IPS DF 6.9 (cell line): ENCODE results near the gene PTCH1.

Source experiments
- DNase-seq: peaks from one replicate; pipeline ENCODE4 v3.0.0-alpha.2; 2013; ENCODE audit warnings: low read depth, low spot score
- H3K27ac ChIP-seq: one replicate; pipeline ENCODE4 v1.5.1; 2013; ENCODE audit warnings: low read length, control low read depth
- H3K27me3 ChIP-seq: 2 replicates; pipeline ENCODE4 v1.6.1; 2013; ENCODE audit warnings: mild to moderate bottlenecking, low read length; ENCODE audit not compliant: control insufficient read depth, insufficient read depth
- H3K36me3 ChIP-seq: 2 replicates; pipeline ENCODE4 v1.6.1; 2013; ENCODE audit warnings: low read length; ENCODE audit not compliant: control insufficient read depth, insufficient read depth
- H3K4me1 ChIP-seq: 2 replicates; pipeline ENCODE4 v1.6.1; 2013; ENCODE audit warnings: low read length; ENCODE audit not compliant: control insufficient read depth, insufficient read depth
- H3K4me3 ChIP-seq: 2 replicates; pipeline ENCODE4 v1.5.1; 2013; ENCODE audit warnings: mild to moderate bottlenecking, low read length
- H3K9me3 ChIP-seq: 2 replicates; pipeline ENCODE4 v1.6.1; 2013; ENCODE audit warnings: low read length, inconsistent platforms; ENCODE audit not compliant: control insufficient read depth, insufficient read depth
- WGBS: extraction: QIAGEN DNeasy Blood & Tissue Kit; methylation state at CpG from one replicate; pipeline ENCODE4 v1.1.7; 2013; ENCODE audit warnings: mixed read lengths, missing lambda C conversion rate; ENCODE audit not compliant: insufficient read length, insufficient coverage; 5-methylcytosine and 5-hydroxymethylcytosine counted together

PTCH1 gene

DNA sequence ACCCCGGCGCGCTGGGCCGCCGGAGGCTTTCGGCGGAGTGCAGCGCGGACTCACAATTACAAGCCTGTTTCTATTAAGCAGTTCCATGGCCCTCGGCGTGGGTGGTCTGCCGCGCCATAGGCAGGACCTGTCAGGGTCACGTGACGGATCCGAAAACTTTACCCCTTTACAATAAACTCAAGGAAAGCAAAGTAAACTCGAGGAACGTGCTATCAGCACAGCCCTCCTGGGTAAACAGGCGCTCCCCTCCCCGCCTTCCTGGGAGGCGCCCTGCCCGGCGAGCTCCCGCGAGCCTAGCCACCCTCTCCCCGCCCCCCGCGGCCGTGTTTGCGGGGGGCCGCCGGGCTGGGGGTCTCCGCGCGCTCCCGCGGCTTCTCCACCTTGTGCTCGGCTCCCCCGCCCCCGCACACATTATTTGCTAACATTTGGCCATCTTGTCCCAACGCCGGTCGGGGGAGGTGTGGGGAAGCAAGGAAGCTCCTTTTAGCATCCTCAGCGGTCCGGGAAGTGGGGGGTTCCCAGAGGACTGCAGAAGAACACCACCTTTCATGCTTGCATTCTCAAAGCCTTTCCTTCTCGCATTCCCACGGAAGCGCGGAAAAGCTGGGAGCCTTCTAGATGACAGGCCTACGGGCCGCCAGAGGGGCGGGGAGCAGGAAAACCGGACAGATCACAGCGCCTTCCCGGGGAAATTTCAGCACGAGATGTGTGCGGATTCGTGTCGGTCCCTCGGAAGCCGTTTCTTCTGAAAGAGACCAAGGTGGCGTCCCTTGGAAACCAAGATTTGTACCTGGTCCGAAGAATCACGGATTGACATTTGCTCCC lies at the start of gene PTCH1:
TSS of gene PTCH1 (minus strand) at position 238 of the 825 bp plus-strand sequence.
- WGBS, result no CpG with 5 or more reads among the region's 64 CpGs
- DNase-seq, result no peak
- H3K27me3 ChIP-seq, result peaks cover 42% of the 10 kb centered on the region
- peaks cover 6% of the 10 kb centered on the region for H3K4me1 ChIP-seq
- no peaks in the 10 kb centered on the region for H3K9me3 ChIP-seq
- H3K27ac ChIP-seq, result no peak within 1 kb of the TSS
- peak within 1 kb of the TSS; percentile 52; the same call in 1 of the 2 replicates for H3K4me3 ChIP-seq
- H3K36me3 ChIP-seq, result no peaks in the 10 kb centered on the region

DNA sequence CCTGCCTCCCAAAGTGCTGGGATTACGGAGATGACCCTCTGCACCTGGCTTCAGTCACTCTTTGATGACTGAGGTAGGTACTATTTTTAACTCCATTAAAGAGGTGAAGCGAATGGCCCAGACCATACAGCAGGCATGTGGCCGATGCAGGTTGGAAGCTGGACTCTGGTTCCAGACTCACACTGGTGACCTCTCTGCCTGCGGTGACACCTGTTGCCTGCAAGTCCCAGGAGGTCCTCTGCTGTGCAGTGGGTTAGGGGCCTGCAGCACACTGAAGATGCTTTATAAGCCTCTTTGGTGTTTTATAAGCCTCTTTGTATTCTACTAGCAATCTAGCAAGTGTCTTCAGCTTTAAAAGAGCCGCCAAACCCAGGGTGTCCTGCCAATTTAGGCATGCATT lies 49.2 kb upstream of the PTCH1 start:
- Histone ChIP-seq H3K27me3 (no peaks in the 10 kb centered on the region), H3K4me1 (peaks cover 5% of the 10 kb centered on the region; the same call in 1 of the 2 replicates), H3K36me3 (no peaks in the 10 kb centered on the region), H3K9me3 (no peaks in the 10 kb centered on the region), H3K27ac (no peak overlapping the region), H3K4me3 (no peak overlapping the region)
- no peak for DNase-seq
- no CpG with 5 or more reads among the region's 5 CpGs for WGBS

DNA sequence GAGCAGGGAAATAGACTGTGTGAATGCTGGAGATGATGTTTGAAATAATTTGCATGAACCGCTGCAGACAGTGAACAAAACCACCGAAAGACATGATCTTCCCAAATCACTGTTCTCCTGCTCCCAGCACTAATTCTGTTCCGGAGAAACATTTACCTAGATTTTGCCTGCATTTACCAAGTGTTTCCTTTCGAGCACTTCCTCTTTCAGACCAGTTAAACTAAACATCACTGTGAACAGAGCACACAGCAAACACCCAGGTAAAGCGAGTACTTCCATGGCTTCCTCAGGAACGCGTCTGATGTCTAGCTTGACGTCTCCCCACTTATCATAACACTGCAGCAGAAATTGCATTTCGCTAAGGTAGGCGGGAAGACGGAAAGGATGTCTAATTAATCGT lies 45.1 kb upstream of the PTCH1 start:
- Histone ChIP-seq H3K9me3 (no peaks in the 10 kb centered on the region), H3K4me3 (no peak overlapping the region), H3K27me3 (no peaks in the 10 kb centered on the region), H3K4me1 (no peaks in the 10 kb centered on the region), H3K36me3 (no peaks in the 10 kb centered on the region), H3K27ac (no peak overlapping the region)
- no CpG with 5 or more reads among the region's 12 CpGs for WGBS
- no peak for DNase-seq

DNA sequence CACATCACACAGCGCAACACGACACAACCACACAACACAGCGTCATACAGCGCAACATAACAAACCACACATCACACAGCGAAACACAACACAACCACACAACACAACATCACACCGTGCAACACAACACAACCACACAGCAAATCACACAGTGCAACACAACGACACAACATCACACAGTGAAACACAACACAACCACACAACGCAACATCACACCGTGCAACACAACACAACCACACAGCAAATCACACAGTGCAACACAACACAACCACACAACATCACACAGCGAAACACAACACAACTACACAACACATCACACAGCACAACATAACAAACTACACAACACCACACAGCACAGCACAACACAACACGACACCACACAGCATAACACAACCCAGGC lies 40.4 kb upstream of the PTCH1 start:
- no peaks in the 10 kb centered on the region for H3K9me3 ChIP-seq
- no peak overlapping the region for H3K27ac ChIP-seq
- H3K4me3 ChIP-seq, result no peak overlapping the region
- H3K27me3 ChIP-seq, result peaks cover 21% of the 10 kb centered on the region; the same call in 1 of the 2 replicates
- 100% methylated on average over 11 of the region's 11 CpGs for WGBS
- H3K36me3 ChIP-seq, result no peaks in the 10 kb centered on the region
- H3K4me1 ChIP-seq, result peaks cover 4% of the 10 kb centered on the region
- DNase-seq, result no peak

DNA sequence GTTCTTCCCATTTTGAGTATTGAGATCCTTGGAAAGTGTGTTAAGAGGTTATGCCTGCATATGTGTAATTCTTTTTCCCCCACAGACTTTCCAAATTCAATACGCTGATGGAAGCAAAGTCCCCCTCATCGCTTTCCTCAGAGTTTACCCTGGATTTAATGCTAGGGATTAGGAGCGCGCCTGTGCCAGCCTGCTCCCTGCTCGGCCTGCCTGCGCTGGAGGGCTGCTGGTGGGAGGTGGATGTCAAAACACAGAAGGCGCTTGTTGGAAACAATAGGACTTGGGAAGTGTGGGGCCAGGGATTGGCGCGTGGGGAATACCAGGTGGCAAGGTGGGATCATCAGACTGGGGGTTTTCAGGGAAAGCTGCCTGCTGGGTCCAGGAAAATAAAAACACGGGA lies 39.8 kb upstream of the PTCH1 start:
- DNase-seq, result no peak
- H3K27me3 ChIP-seq, result peaks cover 21% of the 10 kb centered on the region; the same call in 1 of the 2 replicates

DNA sequence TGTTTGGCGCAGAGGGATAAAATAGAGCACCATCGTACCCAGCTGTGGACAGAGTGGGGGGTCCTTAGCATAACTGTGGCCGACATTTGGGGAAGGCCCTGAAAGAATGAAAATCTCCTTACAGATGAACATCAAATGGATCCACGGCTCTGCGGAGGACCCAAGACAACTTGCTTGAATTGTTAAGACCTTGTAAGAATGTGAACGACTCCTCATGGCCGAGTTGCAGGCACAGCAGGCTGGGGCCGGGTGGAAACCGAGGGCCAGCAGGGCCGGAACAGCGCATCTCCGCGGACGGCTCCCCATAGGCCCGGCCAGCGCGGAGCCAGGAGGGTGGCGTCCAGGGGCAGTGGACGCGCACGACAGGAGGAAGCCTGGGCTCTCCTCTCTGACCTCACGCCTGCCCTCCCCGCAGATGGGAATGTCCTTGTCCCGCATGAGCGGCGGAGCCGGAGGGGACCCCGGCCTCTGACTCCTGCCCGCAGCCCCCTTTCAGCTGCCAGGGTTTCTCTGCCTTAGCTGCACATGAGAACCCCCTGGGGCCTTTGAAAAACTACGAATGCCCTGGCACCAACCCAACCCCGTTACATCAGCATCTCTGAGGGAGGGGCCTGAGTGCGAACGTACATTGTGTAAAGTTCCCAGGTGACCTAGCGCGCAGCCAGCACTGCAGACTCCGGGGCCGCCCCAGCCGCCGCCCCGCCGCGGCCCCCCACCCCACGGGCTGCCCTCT lies 36.2 kb upstream of the PTCH1 start:
- Histone ChIP-seq H3K27ac (no peak overlapping the region), H3K4me3 (peak overlapping the region; percentile 45; the same call in 1 of the 2 replicates), H3K9me3 (no peaks in the 10 kb centered on the region), H3K27me3 (peaks cover 26% of the 10 kb centered on the region; the same call in 1 of the 2 replicates), H3K4me1 (peaks cover 4% of the 10 kb centered on the region), H3K36me3 (no peaks in the 10 kb centered on the region)
- peak; percentile 37 for DNase-seq
- WGBS, result no CpG with 5 or more reads among the region's 43 CpGs

More for the DNA sequence above, 39.8 kb upstream of the PTCH1 start:
- Histone ChIP-seq H3K27ac (no peak overlapping the region), H3K4me1 (peaks cover 4% of the 10 kb centered on the region), H3K36me3 (no peaks in the 10 kb centered on the region), H3K9me3 (no peaks in the 10 kb centered on the region), H3K4me3 (no peak overlapping the region)
- WGBS, result no CpG with 5 or more reads among the region's 10 CpGs

DNA sequence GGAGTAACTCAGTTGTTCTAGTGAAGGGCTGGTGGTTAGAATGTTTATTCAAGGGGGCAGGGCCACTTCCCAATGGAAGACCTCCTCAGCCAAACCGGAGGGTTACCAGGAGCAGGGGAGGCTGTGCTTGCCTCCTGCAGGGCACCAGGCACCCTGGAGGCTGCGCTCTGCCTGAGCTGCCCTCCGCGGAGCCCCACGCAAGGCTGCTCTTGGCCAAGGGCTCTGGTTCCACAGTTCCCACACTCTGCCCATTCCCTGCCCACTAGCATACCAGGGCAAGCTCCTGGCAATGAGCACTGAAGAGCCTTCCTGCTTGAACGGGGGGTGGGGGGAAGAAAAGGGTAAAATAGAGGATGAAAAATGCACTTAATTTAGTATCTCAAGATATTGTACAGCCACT lies 35.5 kb upstream of the PTCH1 start:
- H3K36me3 ChIP-seq, result no peaks in the 10 kb centered on the region
- peaks cover 26% of the 10 kb centered on the region; the same call in 1 of the 2 replicates for H3K27me3 ChIP-seq
- no peak overlapping the region for H3K27ac ChIP-seq
- H3K4me3 ChIP-seq, result no peak overlapping the region
- no peak for DNase-seq
- H3K4me1 ChIP-seq, result peaks cover 4% of the 10 kb centered on the region
- H3K9me3 ChIP-seq, result no peaks in the 10 kb centered on the region
- WGBS, result no CpG with 5 or more reads among the region's 6 CpGs

DNA sequence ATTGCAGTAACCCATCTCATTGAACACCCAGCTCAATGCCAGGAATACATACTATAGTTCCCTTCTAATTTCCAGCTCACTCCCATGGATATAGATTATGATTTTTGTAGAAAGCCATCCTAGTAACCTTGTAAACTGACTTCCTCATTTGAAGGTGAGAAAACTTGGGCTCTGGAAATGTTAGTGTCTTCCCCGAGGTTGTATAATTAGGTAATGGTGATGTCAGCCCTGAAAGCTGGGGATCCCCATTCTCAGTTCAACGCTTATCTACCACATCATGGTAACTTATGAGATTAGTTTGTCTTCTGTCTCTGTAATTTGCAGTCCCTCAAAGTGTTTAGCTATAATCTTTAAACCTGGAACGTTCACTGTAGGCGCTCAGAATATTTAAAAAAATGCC lies 34.6 kb upstream of the PTCH1 start:
- no CpG with 5 or more reads among the region's 4 CpGs for WGBS
- DNase-seq, result no peak
- Histone ChIP-seq H3K27ac (no peak overlapping the region), H3K9me3 (no peaks in the 10 kb centered on the region), H3K4me3 (no peak overlapping the region), H3K4me1 (peaks cover 4% of the 10 kb centered on the region), H3K27me3 (peaks cover 26% of the 10 kb centered on the region; the same call in 1 of the 2 replicates), H3K36me3 (no peaks in the 10 kb centered on the region)

DNA sequence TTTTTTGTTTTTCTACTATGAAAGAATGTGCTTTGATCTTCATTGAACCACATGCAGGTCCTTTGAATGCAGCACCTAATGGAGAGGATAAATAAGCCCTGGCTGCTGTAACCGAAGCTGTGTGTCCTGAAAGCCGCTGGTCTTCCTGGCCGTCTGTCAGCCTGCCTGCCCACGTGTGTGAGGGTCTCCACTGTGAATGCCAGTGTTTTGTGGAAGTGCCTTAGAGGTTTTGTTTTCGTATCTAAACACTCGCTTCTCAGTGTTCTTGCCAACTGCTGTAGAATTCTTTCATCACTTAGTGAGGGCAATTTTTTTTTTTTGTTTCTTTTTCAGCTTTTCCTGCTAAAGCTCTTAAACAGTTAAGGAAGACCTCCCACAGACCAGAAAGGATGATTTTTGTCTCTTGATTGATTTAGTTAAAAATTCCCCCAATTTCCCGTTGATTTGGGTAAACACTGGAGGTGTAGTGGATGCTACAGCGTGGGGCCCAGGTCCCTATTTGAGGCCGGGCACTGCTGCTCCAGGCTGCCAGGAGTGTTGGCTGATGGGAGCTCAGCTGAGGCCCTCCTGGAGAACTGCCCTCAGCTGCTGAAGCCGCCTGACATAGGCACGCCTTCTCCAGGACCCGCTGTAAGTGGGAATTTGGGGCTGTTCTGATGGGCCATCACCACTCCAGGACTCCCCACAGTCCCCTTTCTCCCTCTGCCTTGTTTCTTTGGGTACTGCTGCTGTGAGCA lies 29.2 kb upstream of the PTCH1 start:
- Histone ChIP-seq H3K9me3 (no peaks in the 10 kb centered on the region), H3K27me3 (peaks cover 4% of the 10 kb centered on the region; the same call in 1 of the 2 replicates), H3K36me3 (no peaks in the 10 kb centered on the region), H3K4me3 (no peak overlapping the region), H3K27ac (no peak overlapping the region), H3K4me1 (no peaks in the 10 kb centered on the region; the same call in 1 of the 2 replicates)
- WGBS, result no CpG with 5 or more reads among the region's 12 CpGs
- DNase-seq, result no peak
